ENCODE measurements around the gene SLC22A13.
"Not testable (repeated sequence)": the region's sequence is repeated elsewhere in the genome, so short reads cannot be mapped to it uniquely, and the experiment has no call there.

SLC22A13 gene, protein sequence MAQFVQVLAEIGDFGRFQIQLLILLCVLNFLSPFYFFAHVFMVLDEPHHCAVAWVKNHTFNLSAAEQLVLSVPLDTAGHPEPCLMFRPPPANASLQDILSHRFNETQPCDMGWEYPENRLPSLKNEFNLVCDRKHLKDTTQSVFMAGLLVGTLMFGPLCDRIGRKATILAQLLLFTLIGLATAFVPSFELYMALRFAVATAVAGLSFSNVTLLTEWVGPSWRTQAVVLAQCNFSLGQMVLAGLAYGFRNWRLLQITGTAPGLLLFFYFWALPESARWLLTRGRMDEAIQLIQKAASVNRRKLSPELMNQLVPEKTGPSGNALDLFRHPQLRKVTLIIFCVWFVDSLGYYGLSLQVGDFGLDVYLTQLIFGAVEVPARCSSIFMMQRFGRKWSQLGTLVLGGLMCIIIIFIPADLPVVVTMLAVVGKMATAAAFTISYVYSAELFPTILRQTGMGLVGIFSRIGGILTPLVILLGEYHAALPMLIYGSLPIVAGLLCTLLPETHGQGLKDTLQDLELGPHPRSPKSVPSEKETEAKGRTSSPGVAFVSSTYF

DNA sequence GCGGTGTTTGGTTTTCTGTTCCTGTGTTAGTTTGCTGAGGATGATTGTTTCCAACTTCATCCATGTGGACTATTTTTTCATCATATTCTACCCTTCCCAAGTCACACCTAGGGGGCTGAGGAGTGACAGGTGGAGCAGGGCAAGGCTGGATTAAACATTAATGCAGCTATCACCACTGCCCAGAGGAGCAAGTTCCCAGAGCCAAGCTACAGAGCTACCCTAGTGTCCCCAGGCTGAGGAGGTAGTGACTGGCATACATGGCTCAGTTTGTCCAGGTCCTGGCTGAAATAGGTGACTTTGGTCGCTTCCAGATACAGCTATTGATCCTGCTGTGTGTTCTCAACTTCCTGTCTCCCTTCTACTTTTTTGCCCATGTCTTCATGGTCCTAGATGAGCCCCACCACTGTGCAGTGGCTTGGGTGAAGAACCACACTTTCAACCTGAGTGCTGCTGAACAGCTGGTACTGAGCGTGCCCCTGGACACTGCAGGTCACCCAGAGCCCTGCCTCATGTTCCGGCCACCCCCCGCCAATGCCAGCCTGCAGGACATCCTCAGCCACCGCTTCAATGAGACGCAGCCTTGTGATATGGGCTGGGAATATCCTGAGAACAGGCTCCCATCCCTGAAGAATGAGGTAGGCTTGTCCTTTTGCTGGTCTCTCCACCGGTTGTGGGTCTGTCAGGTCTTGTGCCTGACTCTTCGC, at the start of gene SLC22A13:
SLC22A13 (plus strand) TSS at position 209 of the 704 bp plus-strand sequence; CDS start at position 258, 49 bp downstream.
- no peak for DNase-seq

DNA sequence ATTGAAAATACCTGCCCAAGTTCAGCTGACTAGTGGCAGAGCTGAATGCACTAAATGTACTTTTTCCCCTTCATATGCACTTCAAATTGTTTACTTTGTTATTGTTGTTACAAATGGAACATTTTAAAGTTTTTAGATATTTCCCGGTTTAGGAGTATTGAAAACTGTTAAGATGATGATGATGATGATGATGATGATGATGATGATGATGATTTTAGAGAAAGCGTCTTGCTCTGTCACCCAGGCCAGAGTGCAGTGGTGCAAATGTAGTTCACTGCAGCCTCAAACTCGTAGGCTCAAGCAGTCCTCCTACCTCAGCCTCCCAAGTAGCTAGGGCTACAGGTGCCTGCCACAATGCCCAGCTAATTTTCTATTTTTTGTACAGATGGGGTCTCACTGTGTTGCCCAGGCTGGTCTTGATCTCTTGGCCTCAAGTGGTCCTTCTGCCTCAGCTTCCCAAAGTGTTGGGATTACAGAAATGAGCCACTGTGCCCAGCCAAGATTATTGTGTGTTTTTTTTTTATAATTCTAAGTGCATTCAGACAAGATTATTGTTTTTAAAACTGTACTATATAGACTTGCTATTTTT, 45.9 kb upstream of the SLC22A13 start:
- DNase-seq: no peak

DNA sequence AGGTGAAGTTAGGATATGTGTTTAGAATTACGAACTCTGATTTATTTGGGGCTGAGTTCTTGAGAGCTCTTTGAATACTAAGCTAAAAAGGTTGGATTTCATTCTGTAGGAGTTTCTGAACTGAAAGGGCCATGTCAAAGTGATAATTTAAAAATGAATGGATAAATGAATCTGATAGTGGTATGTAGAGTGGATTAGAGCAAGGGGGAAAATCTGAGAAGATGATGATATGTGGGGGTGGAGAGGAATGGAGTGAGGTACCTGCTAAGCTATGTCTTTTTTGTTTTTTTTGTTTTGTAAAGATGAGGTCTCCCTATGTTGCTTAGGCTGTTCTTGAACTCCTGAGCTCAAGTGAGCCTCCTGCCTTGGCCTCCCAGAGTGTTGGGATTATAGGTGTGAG, 44.6 kb upstream of the SLC22A13 start:
- DNase-seq: no peak

DNA sequence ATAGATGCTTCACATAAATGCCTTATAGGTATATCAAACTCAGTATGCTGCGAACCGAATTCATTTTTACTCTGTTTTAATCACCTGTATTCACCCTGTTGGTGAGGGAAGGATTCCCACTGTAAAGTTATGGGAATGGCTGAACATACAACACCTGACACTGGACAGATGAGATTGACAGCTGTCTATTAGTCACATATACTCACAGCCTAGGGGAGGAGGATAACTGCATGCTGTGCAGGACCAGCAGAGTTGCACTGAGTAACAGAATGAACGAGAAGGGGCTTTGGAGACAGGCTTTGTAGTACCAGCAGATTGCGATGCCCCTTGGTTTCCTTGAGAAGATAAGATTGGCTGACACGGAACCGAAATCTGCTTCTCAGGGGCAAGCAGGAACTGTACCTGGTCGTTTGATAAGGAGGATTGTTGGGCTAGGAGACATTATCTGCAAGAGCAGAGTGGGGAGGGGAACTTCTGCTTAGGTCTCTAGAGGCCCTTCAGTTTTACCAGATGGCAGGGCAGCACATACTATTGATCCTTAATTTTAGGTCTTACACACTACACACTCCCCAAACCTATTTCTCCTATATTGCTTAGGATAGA, 43.5 kb upstream of the SLC22A13 start:
- DNase-seq: no peak

DNA sequence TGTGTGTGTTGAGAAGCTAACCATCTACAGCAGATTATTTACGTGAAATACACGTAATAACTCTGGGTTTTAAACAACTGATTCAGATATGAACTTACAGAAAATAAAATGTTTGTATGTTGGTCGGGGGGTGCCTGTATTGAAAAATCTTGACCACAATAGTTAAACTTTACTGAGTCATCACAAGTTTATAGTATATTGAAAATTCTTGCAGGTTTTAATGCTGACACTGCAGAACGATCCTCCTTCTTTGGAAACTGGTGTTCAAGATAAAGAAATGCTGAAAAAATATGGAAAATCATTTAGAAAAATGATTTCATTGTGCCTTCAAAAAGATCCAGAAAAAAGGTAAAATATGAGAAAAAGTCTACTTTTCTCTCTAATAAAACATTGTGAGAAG, 41.3 kb upstream of the SLC22A13 start:
- DNase-seq: no peak

DNA sequence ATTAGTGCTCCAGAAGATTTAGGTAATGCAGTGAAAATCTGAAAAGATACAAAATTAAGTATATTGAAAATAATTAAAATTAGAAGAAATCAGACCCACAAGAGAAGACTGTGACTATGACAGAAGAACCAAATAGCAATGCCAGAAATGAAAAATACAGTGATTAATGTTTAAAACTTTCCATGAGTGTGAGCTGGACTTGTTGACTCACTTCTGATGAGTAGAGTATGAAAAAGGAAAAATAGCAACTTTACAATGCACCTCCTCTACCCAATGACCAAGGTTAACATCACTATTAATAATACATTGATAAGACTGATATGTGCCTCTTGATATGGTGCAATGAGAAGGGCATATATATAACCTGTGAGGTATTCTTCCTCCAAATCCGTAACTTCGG, 39.3 kb upstream of the SLC22A13 start:
- DNase-seq: no peak

DNA sequence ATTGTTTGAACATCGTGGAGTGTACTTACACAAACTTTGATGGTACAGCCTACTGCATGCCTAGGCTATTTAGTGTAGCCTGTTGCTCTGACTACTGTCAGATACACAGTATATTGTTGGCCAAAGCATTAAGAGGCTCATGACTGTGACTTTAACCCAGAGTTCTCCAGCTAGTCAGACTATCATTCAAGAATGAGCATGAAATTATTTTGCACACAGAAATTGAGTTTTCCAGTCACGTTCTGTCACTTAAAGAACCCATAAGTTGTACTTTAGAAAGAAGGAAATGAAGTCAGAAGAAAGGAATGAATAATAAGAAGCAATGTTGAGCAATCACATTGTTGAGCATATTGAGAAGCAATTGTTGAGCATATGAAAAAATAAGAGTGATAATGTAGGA, 37.6 kb upstream of the SLC22A13 start:
- DNase-seq: no peak

DNA sequence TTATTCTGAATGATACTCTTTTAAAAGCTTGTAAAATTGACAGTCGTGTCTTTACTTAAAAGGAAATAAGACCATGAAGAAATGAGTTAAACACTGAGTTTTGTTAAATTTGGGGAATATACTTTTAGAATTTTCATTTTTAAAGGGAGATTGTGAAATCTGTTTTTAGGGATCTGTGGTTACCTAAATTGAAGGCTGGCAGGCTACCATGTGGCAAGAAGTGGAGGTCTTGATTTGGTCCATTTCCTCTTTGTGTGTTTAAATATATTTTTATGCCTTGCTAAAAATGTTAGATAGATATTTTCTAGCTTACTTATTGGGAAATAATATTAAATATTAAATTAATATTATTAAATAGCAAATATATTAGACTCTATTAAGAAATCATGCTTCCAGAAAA, 36.6 kb upstream of the SLC22A13 start:
- DNase-seq: no peak

DNA sequence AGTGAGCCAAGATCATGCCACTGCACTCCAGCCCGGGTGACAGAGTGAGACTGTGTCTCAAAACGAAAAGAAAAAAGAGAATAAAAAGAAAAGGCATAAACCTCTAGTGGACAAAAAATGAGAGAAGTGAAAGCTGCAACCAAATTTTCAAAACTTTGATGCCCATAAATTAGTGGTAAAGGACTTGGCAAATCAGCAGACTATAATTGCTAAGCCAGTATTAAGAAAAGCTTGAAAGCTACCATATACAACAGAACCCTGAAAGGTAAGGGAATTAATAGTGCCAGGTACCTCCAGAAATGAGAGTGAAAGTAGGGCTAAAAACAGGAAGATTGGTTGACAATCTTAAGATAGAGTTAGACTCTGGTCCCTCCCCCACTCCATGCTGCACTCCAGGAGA, 32.9 kb upstream of the SLC22A13 start:
- DNase-seq: no peak

DNA sequence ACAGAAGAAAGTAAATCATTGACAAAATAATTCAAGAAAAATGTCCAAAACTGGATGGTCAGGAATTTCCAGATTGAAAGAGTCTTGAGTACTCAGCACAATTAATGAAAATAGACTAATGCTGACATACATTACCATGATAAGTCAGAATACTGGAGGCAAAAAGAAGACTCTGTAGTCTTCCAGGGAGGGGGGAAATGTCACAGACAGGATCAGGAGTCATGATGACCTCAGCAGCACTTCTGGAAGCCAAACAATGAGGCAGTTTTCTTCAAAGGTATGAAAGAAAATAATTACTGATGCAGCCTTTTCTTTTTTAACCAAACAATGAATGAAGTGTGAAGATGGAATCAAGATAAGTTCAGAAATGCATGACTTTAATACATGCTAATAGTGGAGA, 30.1 kb upstream of the SLC22A13 start:
- no peak for DNase-seq

DNA sequence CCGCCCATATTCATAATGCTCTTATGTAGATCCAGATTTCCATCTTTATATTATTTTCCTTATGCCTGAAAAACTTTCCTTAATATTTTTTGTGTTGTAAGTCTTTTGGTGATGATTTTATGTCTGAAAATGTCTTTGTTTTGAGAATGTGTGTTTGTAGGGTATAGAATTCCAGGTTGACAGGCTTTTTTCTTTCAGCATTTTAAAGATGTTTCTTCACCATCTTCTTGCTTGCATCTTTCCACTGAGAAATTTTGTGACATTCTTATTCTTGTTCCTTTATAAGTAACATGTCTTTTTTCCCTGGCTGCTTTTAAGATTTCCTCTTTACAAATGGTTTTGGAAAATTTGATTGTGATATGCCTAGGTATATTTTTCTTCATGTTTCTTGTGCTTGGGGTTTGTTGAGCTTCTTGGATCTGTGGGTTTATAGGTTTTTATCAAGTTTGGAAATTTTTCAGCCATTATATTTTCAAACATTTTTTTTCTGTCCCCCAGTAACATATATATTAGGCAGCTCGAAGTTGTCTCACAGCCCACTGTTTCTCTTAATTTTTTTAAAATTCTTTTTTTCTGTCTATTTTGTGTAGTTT, 27.1 kb upstream of the SLC22A13 start:
- DNase-seq: no peak

DNA sequence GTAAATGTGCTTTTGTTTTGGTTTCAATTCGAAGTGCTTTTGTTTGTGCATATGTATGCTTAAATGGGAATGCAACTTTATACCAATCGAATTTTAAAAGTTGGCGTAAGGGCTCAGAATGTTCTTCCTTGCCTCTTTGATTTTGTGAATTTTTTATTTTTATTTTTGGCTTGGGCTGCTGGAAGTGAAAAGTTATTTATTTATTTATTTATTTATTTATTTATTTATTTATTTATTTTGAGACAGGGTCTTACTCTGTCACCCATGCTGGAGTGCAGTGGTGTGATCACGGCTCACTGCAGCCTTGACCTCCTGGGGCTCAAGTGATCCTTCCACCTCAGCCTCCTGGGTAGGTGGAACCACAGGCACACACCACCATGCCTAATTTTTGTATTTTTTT, 22.8 kb upstream of the SLC22A13 start:
- DNase-seq: not testable (repeated sequence)

DNA sequence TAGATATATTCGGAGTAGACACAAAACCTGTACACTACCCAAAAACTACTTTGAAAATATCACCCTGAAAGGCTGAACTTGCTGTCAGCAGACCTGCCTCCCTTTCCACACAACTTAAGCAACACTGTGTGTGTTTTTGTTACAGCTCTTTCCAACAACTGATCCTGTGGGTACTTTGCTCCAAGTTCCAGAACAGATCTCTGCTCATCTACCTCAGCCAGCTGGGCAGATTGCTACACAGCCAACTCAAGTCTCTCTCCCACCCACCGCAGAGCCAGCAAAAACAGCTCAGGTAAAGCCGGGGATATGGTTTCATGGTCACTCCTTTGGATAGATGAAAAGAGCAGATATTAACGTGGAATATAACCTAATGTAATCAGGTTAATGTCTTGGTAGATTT, 19.7 kb upstream of the SLC22A13 start:
- no peak for DNase-seq

DNA sequence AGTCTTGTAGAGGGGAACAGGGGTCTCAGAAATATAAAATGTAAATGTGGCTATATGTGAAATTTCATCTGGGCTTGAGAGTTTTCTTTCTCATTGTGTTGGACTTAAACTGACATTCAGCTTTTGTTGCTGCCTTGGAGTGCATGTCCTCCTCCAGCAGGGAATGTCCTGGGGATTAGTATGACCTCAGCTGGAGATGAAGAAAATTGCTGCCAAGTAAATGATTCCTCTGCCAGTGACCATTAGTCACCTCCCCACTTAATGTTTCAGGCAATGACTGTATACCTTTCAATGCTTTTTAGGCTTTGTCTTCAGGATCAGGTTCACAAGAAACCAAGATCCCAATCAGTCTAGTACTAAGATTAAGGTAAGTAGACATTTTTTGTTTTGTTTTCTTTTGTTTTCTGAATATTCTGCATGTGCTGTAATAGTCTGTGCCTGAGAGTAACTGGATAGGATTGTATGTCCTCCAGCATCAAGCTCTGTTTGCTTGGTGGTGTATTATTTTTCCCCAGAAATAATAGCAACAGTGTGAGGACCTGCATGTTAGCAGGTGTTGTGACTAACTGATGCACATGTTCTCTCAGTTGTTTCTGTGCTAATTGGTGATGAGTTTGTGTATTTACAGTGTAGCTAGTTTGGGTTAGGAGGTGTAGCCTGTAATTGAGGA, 18.1 kb upstream of the SLC22A13 start:
- peak; percentile 85 for DNase-seq

DNA sequence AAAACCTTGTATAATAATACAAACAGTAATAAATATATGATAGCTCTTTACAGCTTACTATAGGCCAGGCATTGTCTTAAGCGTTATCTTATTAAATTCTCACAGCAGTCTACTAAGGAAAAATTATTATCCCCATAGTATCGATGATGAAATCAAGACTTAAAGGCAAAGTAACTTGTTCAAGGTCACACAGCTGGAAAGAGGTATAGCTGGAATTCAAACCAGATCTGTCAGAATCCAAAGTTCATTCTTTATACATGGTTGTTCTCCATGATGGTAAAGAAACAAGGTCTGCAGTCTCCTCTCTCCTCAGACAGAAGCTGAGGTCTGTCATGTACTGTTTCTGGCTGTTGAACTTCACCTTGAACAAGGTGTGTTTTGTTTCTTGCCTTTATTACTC, 15.4 kb upstream of the SLC22A13 start:
- no peak for DNase-seq

DNA sequence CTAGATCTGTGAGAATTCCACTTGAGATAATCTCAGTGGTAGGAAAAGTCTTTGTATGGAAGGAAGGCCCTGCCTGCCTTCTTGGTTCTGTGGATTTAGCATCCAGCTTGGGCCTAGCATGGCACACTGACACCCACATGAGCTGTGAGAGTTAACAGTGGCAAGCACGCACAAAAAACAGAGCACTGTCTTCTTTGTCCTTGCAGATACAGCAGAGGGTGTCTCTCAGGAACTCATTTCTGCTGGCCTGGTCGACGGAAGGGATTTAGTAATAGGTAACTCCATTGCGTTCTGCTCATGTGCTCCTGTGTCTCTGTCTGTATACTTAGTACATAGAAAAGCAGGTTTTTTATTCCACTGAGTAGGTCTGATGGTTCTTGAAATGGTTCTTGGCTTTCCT, 14.4 kb upstream of the SLC22A13 start:
- no peak for DNase-seq

DNA sequence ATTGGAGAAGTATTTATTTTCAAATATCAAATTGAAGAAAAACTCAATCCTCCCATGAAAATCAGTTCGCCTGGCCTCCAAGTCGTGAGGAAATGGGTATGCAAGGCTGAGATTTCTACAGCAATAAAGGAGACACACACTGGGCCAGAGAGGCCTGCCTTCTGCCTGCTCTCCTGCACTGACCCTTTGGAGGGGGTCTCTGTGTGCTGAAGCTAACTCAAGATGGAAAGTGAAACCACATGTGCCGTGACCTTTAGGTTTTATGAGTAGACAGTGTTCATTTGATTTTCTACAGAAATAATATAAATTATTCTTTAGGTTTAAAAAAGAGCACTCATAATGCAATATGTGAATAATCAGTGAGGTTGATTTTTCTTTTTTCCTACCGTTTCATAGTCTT, 11.9 kb upstream of the SLC22A13 start:
- DNase-seq: no peak

DNA sequence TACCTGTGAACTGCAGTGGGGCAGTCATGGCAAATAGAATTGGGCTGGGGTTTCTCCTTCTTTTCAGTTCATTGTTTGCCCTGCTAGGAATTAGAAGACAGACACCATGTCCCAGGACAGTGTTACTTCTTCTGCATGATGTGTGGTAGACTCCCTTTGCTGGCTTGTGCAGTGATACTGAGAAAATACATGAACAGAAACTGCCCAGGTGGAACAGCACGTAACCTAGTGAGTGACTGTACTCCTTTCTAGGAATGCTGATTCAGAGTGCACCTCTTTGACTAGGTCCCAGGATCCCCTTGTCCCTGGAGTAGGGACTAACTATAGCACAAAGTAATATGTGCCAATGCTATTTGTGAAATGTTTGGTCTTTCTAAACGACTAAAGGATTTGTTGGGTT, 10.7 kb upstream of the SLC22A13 start:
- DNase-seq: no peak

DNA sequence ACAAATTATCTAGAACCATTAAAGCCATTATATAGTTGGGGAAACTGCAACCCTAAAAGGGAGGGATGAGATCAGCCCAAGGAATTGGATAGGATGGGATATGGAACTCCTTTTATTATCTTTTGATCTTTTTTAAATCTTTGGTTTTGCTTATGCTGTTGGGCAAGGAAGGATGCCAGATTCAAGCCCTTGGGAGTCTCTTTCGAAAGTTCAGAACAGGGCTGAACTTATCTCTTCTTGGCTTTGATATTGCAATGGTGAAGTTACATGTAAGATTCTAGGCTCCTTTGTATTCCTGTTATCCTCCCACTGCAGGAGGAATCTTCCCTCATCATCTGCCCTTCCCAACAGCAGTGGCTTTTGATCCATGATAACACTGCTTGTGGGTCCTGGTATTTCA, 10.0 kb upstream of the SLC22A13 start:
- no peak for DNase-seq

DNA sequence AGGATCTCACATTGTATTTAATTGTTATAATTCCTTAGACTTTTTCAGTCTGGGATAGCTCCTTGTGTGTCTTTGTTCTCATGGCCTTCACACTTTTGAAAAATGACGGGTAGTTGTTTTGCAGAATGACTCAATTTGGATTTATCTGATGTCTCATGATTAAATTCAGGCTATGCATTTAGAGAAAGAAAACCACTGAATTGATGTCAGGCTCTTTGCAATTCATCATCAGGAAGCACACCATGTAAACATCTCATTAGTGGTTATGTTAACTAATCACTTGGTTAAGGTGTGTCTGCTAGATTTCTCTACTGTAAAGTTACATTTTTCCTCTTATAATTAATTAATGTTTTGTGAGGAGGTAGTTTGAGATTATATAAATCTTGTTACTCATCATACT, 8.0 kb upstream of the SLC22A13 start:
- no peak for DNase-seq

DNA sequence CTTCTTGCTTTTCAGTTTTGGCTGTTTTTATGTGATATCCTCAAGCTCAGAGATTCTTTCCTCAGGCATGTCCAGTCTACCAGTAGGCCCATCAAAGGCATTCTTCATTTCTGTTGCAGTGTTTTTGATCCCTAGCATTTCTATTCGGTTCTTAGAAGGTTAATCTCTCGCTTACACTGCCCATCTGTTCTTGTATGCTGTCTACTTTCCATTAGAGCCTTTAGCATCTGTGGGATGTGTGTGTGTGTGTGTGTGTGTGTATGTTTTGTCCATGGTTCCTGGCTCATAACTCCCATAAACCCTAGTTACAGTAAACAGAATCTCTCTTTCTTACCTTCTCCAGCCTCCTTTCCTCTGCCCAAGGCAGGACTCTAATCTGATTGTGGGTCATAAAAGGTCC, 5.1 kb upstream of the SLC22A13 start:
- no peak for DNase-seq

DNA sequence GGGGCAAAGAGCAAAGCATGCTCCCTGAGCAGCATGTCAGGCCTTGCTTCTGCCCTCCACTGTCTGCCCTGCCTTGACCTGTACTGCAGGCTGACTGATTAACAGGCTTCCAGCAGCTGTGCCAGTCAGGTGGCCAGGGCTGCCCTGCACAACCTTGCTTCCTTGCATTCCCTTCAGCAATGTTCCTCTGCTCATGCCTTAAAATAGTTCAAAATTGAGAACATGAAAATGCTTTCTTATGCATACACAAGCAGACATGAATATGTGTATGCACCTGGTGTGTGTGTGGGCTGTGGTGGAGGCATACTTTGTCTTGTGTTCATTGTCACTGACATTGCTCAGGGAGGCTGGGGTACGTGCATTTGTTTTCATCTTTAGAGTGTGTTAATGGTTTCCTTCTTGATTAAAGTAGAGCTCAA, 1.2 kb upstream of the SLC22A13 start:
- no peak for DNase-seq
